T-helper 2 cell treated with Interferon-gamma antibody and Interleukin-4, amounts not matched to agents 5 μg/mL and 100 μg/mL, for 36 hours (primary cell): ENCODE measurements around the gene SPAG4.

ENCODE experiments used
- DNase-seq: peaks from one replicate; pipeline ENCODE4 v3.0.0; 2021; ENCODE audit warnings: low spot score
- H3K27ac Mint-ChIP-seq: one replicate; pipeline ENCODE4 v1.8.0; 2021; ENCODE audit warnings: mild to moderate bottlenecking, mixed read lengths
- H3K27me3 Mint-ChIP-seq: one replicate; pipeline ENCODE4 v1.8.0; 2021; ENCODE audit warnings: low read depth, mixed read lengths
- H3K36me3 Mint-ChIP-seq: one replicate; pipeline ENCODE4 v1.8.0; 2021; ENCODE audit warnings: low read depth, mixed read lengths
- H3K4me1 Mint-ChIP-seq: one replicate; pipeline ENCODE4 v1.8.0; 2021; ENCODE audit warnings: low read depth, mixed read lengths
- H3K4me3 Mint-ChIP-seq: one replicate; pipeline ENCODE4 v1.8.0; 2022; ENCODE audit warnings: mild to moderate bottlenecking, moderate library complexity, mixed read lengths
- H3K9me3 Mint-ChIP-seq: one replicate; pipeline ENCODE4 v1.8.0; 2021; ENCODE audit warnings: mixed read lengths

SPAG4 gene

DNA sequence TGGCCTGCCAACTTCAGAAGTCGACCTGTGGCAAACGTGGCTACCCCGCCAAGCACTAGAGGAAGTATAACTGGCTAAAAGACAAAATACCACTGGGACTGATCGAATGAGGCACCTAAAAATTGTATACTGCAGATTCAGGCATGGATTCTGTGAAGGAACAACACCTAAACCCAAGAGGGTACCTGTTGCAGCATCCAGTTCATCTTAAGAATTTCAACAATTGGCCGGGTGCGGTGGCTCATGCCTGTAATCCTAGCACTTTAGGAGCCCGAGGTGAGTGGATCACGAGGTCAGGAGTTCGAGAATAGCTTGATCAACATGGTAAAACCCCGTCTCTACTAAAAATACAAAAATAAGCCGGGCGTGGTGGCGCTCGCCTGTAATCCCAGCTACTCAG lies 27.2 kb upstream of the SPAG4 start:
- Mint-ChIP-seq H3K36me3 (no peaks in the 10 kb centered on the region), H3K27ac (no peak overlapping the region), H3K4me1 (no peaks in the 10 kb centered on the region), H3K4me3 (no peak overlapping the region), H3K9me3 (no peaks in the 10 kb centered on the region), H3K27me3 (no peaks in the 10 kb centered on the region)
- DNase-seq, result no peak

GRCh38 chr20:35592339-35592974 lies 23.2 kb upstream of the SPAG4 start:
- Mint-ChIP-seq H3K4me1 (no peaks in the 10 kb centered on the region), H3K27me3 (peaks cover 20% of the 10 kb centered on the region), H3K9me3 (no peaks in the 10 kb centered on the region), H3K4me3 (no peak overlapping the region), H3K27ac (no peak overlapping the region), H3K36me3 (no peaks in the 10 kb centered on the region)
- DNase-seq, result no peak

GRCh38 chr20:35595456-35595855 lies 20.2 kb upstream of the SPAG4 start:
- Mint-ChIP-seq H3K27ac (no peak overlapping the region), H3K36me3 (no peaks in the 10 kb centered on the region), H3K27me3 (peaks cover 44% of the 10 kb centered on the region), H3K4me3 (no peak overlapping the region), H3K4me1 (no peaks in the 10 kb centered on the region), H3K9me3 (no peaks in the 10 kb centered on the region)
- DNase-seq, result no peak

DNA sequence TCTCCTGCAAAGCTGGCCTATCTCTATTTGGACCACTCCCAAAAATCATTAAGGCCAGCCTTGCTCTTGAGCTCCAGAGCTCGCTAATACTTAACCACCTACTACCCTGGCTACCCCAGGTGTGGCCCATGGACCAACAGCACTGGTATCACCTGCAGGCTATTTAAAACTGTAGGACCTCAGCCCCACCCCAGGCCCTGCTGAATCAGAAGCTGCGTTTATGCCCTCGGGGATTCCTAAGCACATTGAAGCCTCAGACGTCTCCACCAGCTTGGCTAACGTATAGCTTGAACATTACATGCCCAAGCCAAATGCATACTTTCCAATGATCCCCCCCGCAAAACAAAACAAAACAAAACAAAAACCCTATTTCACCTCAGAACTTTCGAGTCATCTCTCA lies 19.7 kb upstream of the SPAG4 start:
- Mint-ChIP-seq H3K27me3 (peaks cover 49% of the 10 kb centered on the region), H3K4me3 (no peak overlapping the region), H3K27ac (no peak overlapping the region), H3K9me3 (no peaks in the 10 kb centered on the region), H3K36me3 (no peaks in the 10 kb centered on the region), H3K4me1 (peaks cover 2% of the 10 kb centered on the region)
- DNase-seq, result no peak

- Mint-ChIP-seq H3K4me3 (no peak overlapping the region), H3K4me1 (peaks cover 3% of the 10 kb centered on the region), H3K27ac (no peak overlapping the region), H3K36me3 (no peaks in the 10 kb centered on the region), H3K27me3 (peaks cover 54% of the 10 kb centered on the region), H3K9me3 (no peaks in the 10 kb centered on the region)
- DNase-seq, result no peak
These were observed 18.4 kb upstream of the SPAG4 start for GRCh38 chr20:35597186-35597585.

- no peak overlapping the region for H3K27ac Mint-ChIP-seq
- no peaks in the 10 kb centered on the region for H3K9me3 Mint-ChIP-seq
- no peak for DNase-seq
- no peak overlapping the region for H3K4me3 Mint-ChIP-seq
- H3K36me3 Mint-ChIP-seq, result no peaks in the 10 kb centered on the region
- H3K4me1 Mint-ChIP-seq, result peaks cover 3% of the 10 kb centered on the region
- peaks cover 62% of the 10 kb centered on the region for H3K27me3 Mint-ChIP-seq
These were observed 17.2 kb upstream of the SPAG4 start for GRCh38 chr20:35598476-35598875.

- Mint-ChIP-seq H3K36me3 (no peaks in the 10 kb centered on the region), H3K9me3 (no peaks in the 10 kb centered on the region), H3K27me3 (peaks cover 63% of the 10 kb centered on the region), H3K27ac (no peak overlapping the region), H3K4me3 (no peak overlapping the region), H3K4me1 (peaks cover 3% of the 10 kb centered on the region)
- DNase-seq, result no peak
These were observed 16.5 kb upstream of the SPAG4 start for GRCh38 chr20:35598899-35599775.

GRCh38 chr20:35599776-35600120 lies 15.9 kb upstream of the SPAG4 start:
- peaks cover 3% of the 10 kb centered on the region for H3K4me1 Mint-ChIP-seq
- H3K9me3 Mint-ChIP-seq, result no peaks in the 10 kb centered on the region
- no peak for DNase-seq
- no peaks in the 10 kb centered on the region for H3K36me3 Mint-ChIP-seq
- H3K27me3 Mint-ChIP-seq, result peaks cover 58% of the 10 kb centered on the region
- no peak overlapping the region for H3K27ac Mint-ChIP-seq
- H3K4me3 Mint-ChIP-seq, result no peak overlapping the region

GRCh38 chr20:35600176-35600992 lies 15.2 kb upstream of the SPAG4 start:
- Mint-ChIP-seq H3K36me3 (no peaks in the 10 kb centered on the region), H3K4me3 (peak overlapping the region; percentile 74), H3K4me1 (peaks cover 3% of the 10 kb centered on the region), H3K27me3 (peaks cover 58% of the 10 kb centered on the region), H3K9me3 (no peaks in the 10 kb centered on the region), H3K27ac (no peak overlapping the region)
- no peak for DNase-seq

GRCh38 chr20:35600993-35601973 lies 14.3 kb upstream of the SPAG4 start:
- Mint-ChIP-seq H3K36me3 (no peaks in the 10 kb centered on the region), H3K9me3 (no peaks in the 10 kb centered on the region), H3K4me1 (peaks cover 3% of the 10 kb centered on the region), H3K27ac (no peak overlapping the region), H3K27me3 (peaks cover 53% of the 10 kb centered on the region), H3K4me3 (peak overlapping the region; percentile 74)
- DNase-seq, result peak; percentile 72

DNA sequence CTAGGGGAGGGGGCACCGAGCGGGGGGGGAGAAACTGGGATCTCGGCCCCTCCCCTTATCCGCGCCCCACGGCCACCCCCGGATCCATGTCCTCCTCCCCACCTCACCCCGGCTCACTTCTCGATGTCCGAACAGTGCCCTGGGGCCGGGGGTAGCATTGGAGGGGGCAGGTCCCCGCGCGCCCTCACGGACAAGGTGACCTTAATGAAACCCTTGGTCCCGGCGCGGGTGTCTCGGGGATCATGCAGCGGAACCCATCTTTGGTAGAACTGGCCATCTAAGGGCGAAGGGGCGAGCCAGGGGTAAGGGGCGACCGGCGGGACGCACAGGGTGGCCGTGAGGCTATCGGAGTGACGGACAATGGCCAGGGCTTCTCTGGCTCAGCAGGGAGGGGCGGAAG lies 13.6 kb upstream of the SPAG4 start:
- no peak overlapping the region for H3K27ac Mint-ChIP-seq
- H3K4me1 Mint-ChIP-seq, result peaks cover 5% of the 10 kb centered on the region
- H3K9me3 Mint-ChIP-seq, result no peaks in the 10 kb centered on the region
- no peak for DNase-seq
- H3K27me3 Mint-ChIP-seq, result peaks cover 47% of the 10 kb centered on the region
- H3K36me3 Mint-ChIP-seq, result no peaks in the 10 kb centered on the region
- H3K4me3 Mint-ChIP-seq, result no peak overlapping the region

- peaks cover 6% of the 10 kb centered on the region for H3K4me1 Mint-ChIP-seq
- no peaks in the 10 kb centered on the region for H3K36me3 Mint-ChIP-seq
- DNase-seq, result no peak
- no peak overlapping the region for H3K27ac Mint-ChIP-seq
- no peaks in the 10 kb centered on the region for H3K9me3 Mint-ChIP-seq
- H3K27me3 Mint-ChIP-seq, result peaks cover 37% of the 10 kb centered on the region
- H3K4me3 Mint-ChIP-seq, result no peak overlapping the region
These were observed 12.7 kb upstream of the SPAG4 start for GRCh38 chr20:35602851-35603495.
